Measurements from ENCODE around the gene SNX30.

The SNX30 gene

DNA sequence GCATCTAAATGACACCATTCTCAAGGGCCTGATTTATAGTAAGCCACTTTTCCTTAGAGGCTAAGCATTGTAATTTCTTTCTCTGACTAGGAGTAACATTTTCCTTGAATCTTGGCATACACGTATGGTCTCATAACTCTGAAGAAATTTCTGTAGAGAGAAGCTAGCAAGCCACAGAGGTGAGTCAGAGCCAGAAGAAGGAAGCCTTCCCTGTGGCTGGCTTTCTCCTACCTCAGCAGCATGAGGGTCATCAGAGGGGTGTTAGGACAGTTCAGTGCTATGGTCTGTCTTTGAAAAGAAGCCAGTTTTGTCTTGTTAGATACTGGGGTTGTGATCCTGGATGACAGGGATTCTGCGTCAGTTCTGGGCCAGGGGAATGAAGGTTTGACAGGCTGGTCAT, 3.2 kb downstream of the SNX30 start:
- H3K4me1 ChIP-seq (ENCODE audit: control insufficient read depth, insufficient read depth, low read length): peaks cover 5% of the 10 kb centered on the region
- no peaks in the 10 kb centered on the region for H3K9me3 ChIP-seq (ENCODE audit: control insufficient read depth, insufficient read depth, low read depth, low read length)
- ChIA-PET POLR2A (no interaction called here), CTCF (no interaction called here)
- TF ChIP-seq ZNF184 (tag by site-specific recombination; IDR thresholded peaks at IDR 0.05) (no peak), ZNF148 (tag by site-specific recombination; IDR thresholded peaks at IDR 0.05; ENCODE audit: borderline replicate concordance) (no peak), BCL11B (tag by site-specific recombination; IDR thresholded peaks at IDR 0.05; ENCODE audit: low read depth) (no peak), ZFP41 (tag by site-specific recombination; IDR thresholded peaks at IDR 0.05; ENCODE audit: borderline replicate concordance) (no peak), KLF7 (tag by site-specific recombination; IDR thresholded peaks at IDR 0.05; ENCODE audit: borderline replicate concordance) (no peak)
- H3K27ac ChIP-seq (ENCODE audit: extremely low read depth, low read depth, low read length): no peak overlapping the region
- no peak overlapping the region for H3K4me3 ChIP-seq (ENCODE audit: low read depth, low read length)
- no peaks in the 10 kb centered on the region for H3K36me3 ChIP-seq (ENCODE audit: control insufficient read depth in 2 of 2, insufficient read depth in 1 of 2, low read length in 2 of 2)

DNA sequence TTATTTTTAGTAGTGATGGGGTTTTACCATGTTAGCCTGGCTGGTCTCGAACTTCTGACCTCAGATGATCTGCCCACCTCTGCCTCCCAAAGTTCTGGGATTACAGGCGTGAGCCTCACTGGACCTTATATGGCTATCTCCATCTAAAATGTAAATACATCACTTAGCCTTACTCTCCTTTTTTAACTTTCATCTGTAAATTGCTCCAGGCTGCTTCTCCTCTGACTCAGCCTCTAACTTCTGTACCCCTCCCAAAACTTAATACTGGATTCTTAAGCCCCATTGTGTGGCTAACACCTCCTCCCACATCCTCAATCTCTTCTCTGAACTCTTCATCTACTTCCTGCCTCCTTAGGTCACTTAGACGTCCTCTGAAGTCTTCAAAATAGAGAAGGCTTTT, 4.0 kb downstream of the SNX30 start:
- Histone ChIP-seq H3K27ac (ENCODE audit: extremely low read depth, low read depth, low read length) (no peak overlapping the region), H3K36me3 (ENCODE audit: control insufficient read depth in 2 of 2, insufficient read depth in 1 of 2, low read length in 2 of 2) (no peaks in the 10 kb centered on the region), H3K4me3 (ENCODE audit: low read depth, low read length) (no peak overlapping the region), H3K9me3 (ENCODE audit: control insufficient read depth, insufficient read depth, low read depth, low read length) (no peaks in the 10 kb centered on the region), H3K4me1 (ENCODE audit: control insufficient read depth, insufficient read depth, low read length) (peaks cover 5% of the 10 kb centered on the region)
- ChIA-PET CTCF (no interaction called here), POLR2A (no interaction called here)
- TF ChIP-seq, protein P1, sequence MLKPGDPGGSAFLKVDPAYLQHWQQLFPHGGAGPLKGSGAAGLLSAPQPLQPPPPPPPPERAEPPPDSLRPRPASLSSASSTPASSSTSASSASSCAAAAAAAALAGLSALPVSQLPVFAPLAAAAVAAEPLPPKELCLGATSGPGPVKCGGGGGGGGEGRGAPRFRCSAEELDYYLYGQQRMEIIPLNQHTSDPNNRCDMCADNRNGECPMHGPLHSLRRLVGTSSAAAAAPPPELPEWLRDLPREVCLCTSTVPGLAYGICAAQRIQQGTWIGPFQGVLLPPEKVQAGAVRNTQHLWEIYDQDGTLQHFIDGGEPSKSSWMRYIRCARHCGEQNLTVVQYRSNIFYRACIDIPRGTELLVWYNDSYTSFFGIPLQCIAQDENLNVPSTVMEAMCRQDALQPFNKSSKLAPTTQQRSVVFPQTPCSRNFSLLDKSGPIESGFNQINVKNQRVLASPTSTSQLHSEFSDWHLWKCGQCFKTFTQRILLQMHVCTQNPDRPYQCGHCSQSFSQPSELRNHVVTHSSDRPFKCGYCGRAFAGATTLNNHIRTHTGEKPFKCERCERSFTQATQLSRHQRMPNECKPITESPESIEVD (tag by site-specific recombination; IDR thresholded peaks at IDR 0.05): 0 out of 2 replicates have a peak, but pooled peaks have one; percentile 17
- TF ChIP-seq ZFHX2 (tag by site-specific recombination; conservative IDR thresholded peaks at IDR 0.05) (0 out of 2 replicates have a peak, but pooled peaks have one; percentile 14), ZNF184 (tag by site-specific recombination; IDR thresholded peaks at IDR 0.05) (0 out of 2 replicates have a peak, but pooled peaks have one; percentile 34), HOXA7 (CRISPR knock-in tag; IDR thresholded peaks at IDR 0.05; ENCODE audit: borderline replicate concordance) (no peak), KLF8 (tag by site-specific recombination; IDR thresholded peaks at IDR 0.05) (0 out of 2 replicates have a peak, but pooled peaks have one; percentile 34), OSR2 (tag by site-specific recombination; IDR thresholded peaks at IDR 0.05) (peak; percentile 49), WT1 (tag by site-specific recombination; IDR thresholded peaks at IDR 0.05) (peak; percentile 79), ZNF404 (tag by site-specific recombination; IDR thresholded peaks at IDR 0.05) (no peak), ZNF629 (tag by site-specific recombination; IDR thresholded peaks at IDR 0.05) (peak; percentile 22; the same call in 1 of the 2 replicates), ZNF324 (tag by site-specific recombination; IDR thresholded peaks at IDR 0.05) (0 out of 2 replicates have a peak, but pooled peaks have one; percentile 21)

- TF ChIP-seq ZNF239 (tag by site-specific recombination; IDR thresholded peaks at IDR 0.05): 0 out of 2 replicates have a peak, but pooled peaks have one; percentile 24
- no peak for TF ChIP-seq SCRT2 (tag by site-specific recombination; IDR thresholded peaks at IDR 0.05)
- Histone ChIP-seq H3K4me1 (ENCODE audit: control insufficient read depth, insufficient read depth, low read length) (peaks cover 5% of the 10 kb centered on the region), H3K27ac (ENCODE audit: extremely low read depth, low read depth, low read length) (no peak overlapping the region), H3K4me3 (ENCODE audit: low read depth, low read length) (no peak overlapping the region), H3K36me3 (ENCODE audit: control insufficient read depth in 2 of 2, insufficient read depth in 1 of 2, low read length in 2 of 2) (no peaks in the 10 kb centered on the region), H3K9me3 (ENCODE audit: control insufficient read depth, insufficient read depth, low read depth, low read length) (no peaks in the 10 kb centered on the region)
- CTCF ChIA-PET: interaction anchor here (1.1 kb wide), 1 partner anchor 166 kb away, joined by 3 read pairs; no protein-coding TSS in a partner anchor
- POLR2A ChIA-PET: no interaction called here
Measured at GRCh38 chr9:112755016-112755427, 4.5 kb downstream of the SNX30 start.

All from HEK293 (cell line).